C4-2B (cell line): ENCODE results near the gene RNF112.

Experiments
- ZFX ChIP-seq: fragments of 450-650 bp; IDR thresholded peaks from 2 replicates; pipeline ENCODE4 v1.6.1; 2017
- TF ChIP-seq, protein P1 (sequence below): fragments of 450-650 bp; conservative IDR thresholded peaks from 2 replicates; pipeline ENCODE4 v1.5.1; 2017; ENCODE audit warnings: mild to moderate bottlenecking

GRCh38 chr17:19382531-19383444, 28.2 kb upstream of the RNF112 start:
- TF ChIP-seq, protein P1, sequence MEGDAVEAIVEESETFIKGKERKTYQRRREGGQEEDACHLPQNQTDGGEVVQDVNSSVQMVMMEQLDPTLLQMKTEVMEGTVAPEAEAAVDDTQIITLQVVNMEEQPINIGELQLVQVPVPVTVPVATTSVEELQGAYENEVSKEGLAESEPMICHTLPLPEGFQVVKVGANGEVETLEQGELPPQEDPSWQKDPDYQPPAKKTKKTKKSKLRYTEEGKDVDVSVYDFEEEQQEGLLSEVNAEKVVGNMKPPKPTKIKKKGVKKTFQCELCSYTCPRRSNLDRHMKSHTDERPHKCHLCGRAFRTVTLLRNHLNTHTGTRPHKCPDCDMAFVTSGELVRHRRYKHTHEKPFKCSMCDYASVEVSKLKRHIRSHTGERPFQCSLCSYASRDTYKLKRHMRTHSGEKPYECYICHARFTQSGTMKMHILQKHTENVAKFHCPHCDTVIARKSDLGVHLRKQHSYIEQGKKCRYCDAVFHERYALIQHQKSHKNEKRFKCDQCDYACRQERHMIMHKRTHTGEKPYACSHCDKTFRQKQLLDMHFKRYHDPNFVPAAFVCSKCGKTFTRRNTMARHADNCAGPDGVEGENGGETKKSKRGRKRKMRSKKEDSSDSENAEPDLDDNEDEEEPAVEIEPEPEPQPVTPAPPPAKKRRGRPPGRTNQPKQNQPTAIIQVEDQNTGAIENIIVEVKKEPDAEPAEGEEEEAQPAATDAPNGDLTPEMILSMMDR = no peak
- no peak for TF ChIP-seq ZFX
